GM23338 (cell line): ENCODE results near the gene NR1H3. TPM values are rescaled to one million over a fixed set of nuclear protein-coding genes. Genes with fewer than 3 reads are reported as not detected.

ENCODE experiments used
- ATAC-seq: fragments of 200-7000 bp; cut with Tn5 transposase; 3 replicates; pipeline ENCODE4 v1.9.1; 2020
- DNase-seq: peaks from one replicate; pipeline ENCODE4 v3.0.0-alpha.2; 2015; ENCODE audit warnings: low spot score
- H2AFZ ChIP-seq: fragments of 200-600 bp; sonication (generic); 2 replicates; pipeline ENCODE4 v1.8.0; 2016; ENCODE audit warnings: antibody characterized with exemption, mild to moderate bottlenecking, moderate library complexity
- H3F3A ChIP-seq: fragments of 200-600 bp; sonication (generic); replicated peaks from 2 replicates; pipeline ENCODE4 v1.8.0; 2017; ENCODE audit warnings: antibody characterized with exemption, mixed run types, low read depth
- H3K27ac ChIP-seq: fragments of 200-600 bp; sonication (generic); 2 replicates; pipeline ENCODE4 v1.6.1; 2016; ENCODE audit warnings: low read depth
- H3K27me3 ChIP-seq: fragments of 200-600 bp; sonication (generic); 2 replicates; pipeline ENCODE4 v1.8.0; 2016; ENCODE audit warnings: mild to moderate bottlenecking, mixed run types, moderate library complexity; ENCODE audit not compliant: insufficient read depth
- H3K36me3 ChIP-seq: fragments of 200-600 bp; sonication (generic); 2 replicates; pipeline ENCODE4 v1.8.0; 2016; ENCODE audit warnings: mild to moderate bottlenecking; ENCODE audit not compliant: insufficient read depth
- H3K4me1 ChIP-seq: fragments of 200-600 bp; sonication (generic); 2 replicates; pipeline ENCODE4 v1.8.0; 2016; ENCODE audit warnings: mild to moderate bottlenecking, moderate library complexity; ENCODE audit not compliant: insufficient read depth
- H3K4me2 ChIP-seq: fragments of 200-600 bp; sonication (generic); 2 replicates; pipeline ENCODE4 v1.7.1; 2017; ENCODE audit warnings: mixed run types
- H3K4me3 ChIP-seq: fragments of 200-600 bp; sonication (generic); 2 replicates; pipeline ENCODE4 v1.6.1; 2016; ENCODE audit warnings: mixed run types
- H3K79me2 ChIP-seq: fragments of 200-600 bp; sonication (generic); replicated peaks from 2 replicates; pipeline ENCODE4 v1.8.0; 2017; ENCODE audit warnings: mild to moderate bottlenecking; ENCODE audit not compliant: insufficient read depth
- H3K9me2 ChIP-seq: fragments of 200-600 bp; sonication (generic); 2 replicates; pipeline ENCODE4 v1.8.0; 2017; ENCODE audit not compliant: insufficient read depth
- H4K20me1 ChIP-seq: fragments of 200-600 bp; sonication (generic); replicated peaks from 2 replicates; pipeline ENCODE4 v1.8.0; 2017; ENCODE audit warnings: mild to moderate bottlenecking; ENCODE audit not compliant: insufficient read depth
- H3K27ac Mint-ChIP-seq: 2 replicates; pipeline ENCODE4 v1.8.0; 2020; ENCODE audit warnings: inconsistent platforms, mild to moderate bottlenecking, moderate library complexity, mixed read lengths
- H3K27me3 Mint-ChIP-seq: 3 replicates; pipeline ENCODE4 v1.8.0; 2022; ENCODE audit warnings: low read depth, mild to moderate bottlenecking, moderate library complexity, mixed read lengths, inconsistent platforms; ENCODE audit not compliant: insufficient read depth, poor library complexity
- H3K36me3 Mint-ChIP-seq: 3 replicates; pipeline ENCODE4 v1.8.0; 2021; ENCODE audit warnings: low read depth, mild to moderate bottlenecking, inconsistent platforms, moderate library complexity, mixed read lengths
- H3K4me1 Mint-ChIP-seq: 3 replicates; pipeline ENCODE4 v1.8.0; 2020; ENCODE audit warnings: mild to moderate bottlenecking, inconsistent platforms, mixed read lengths
- H3K4me3 Mint-ChIP-seq: 3 replicates; pipeline ENCODE4 v1.8.0; 2021; ENCODE audit warnings: moderate library complexity, mild to moderate bottlenecking, inconsistent platforms, mixed read lengths
- H3K9me3 Mint-ChIP-seq: 3 replicates; pipeline ENCODE4 v1.8.0; 2020; ENCODE audit warnings: moderate library complexity, mild to moderate bottlenecking, inconsistent platforms, mixed read lengths
- CREB1 ChIP-seq: fragments of 250-450 bp; sonication (Bioruptor Pico); IDR thresholded peaks from 2 replicates; pipeline ENCODE4 v1.5.0; 2020; ENCODE audit warnings: low read depth, mild to moderate bottlenecking, moderate library complexity
- NANOG ChIP-seq: IDR thresholded peaks from 2 replicates; pipeline ENCODE4 v1.6.1; 2016; ENCODE audit warnings: antibody characterized with exemption, borderline replicate concordance
- POLR2AphosphoS5 ChIP-seq: IDR thresholded peaks from 2 replicates; pipeline ENCODE4 v1.6.1; 2016; ENCODE audit warnings: antibody characterized with exemption, low read depth
- ZNF331 ChIP-seq: fragments of 250-450 bp; sonication (Bioruptor Pico); IDR thresholded peaks from 2 replicates; pipeline ENCODE4 v1.5.0; 2020; ENCODE audit warnings: low read depth, mild to moderate bottlenecking, moderate library complexity
- polyA plus RNA-seq: library from polyadenylated mRNA; unstranded; fragments of >200 nt; fragmentation: Nextera tagmentation; extraction: Ambion mirVana; gene quantifications from 2 replicates; pipeline ENCODE4 v1.2.1, GENCODE V29; 2016
- total RNA-seq: library from RNA; depleted of rRNA; stranded (reverse); fragments of >200 nt; shearing (Covaris generic); gene quantifications from 2 replicates; pipeline ENCODE4 v1.2.3, GENCODE V29; 2014
- TF ChIP-seq, protein P1 (sequence below): IDR thresholded peaks from one replicate; pipeline ENCODE4 v1.6.1; 2018; ENCODE audit warnings: antibody characterized with exemption; ENCODE audit not compliant: unreplicated experiment
- TF ChIP-seq, protein P2 (sequence below): IDR thresholded peaks from 2 replicates; pipeline ENCODE4 v1.6.1; 2016; ENCODE audit warnings: antibody characterized with exemption
- TF ChIP-seq, protein P3 (sequence below): fragments of 250-450 bp; sonication (Bioruptor Pico); IDR thresholded peaks from 2 replicates; pipeline ENCODE4 v1.5.0; 2020; ENCODE audit warnings: mild to moderate bottlenecking, moderate library complexity
- TF ChIP-seq, protein P4 (sequence below), 2 experiments: fragments of 200-600 bp in 1 of 2; sonication (generic) in 1 of 2; conservative IDR thresholded peaks; 2 replicates each; pipeline versions ENCODE4 v1.5.1 to v1.6.1; 2016 to 2017; ENCODE audit warnings: antibody characterized with exemption in 2 of 2, low read depth in 2 of 2, mild to moderate bottlenecking in 2 of 2, moderate library complexity in 1 of 2

NR1H3 gene
- total and polyA plus RNA-seq, 2 experiments from 2014 or later = 16.5 to 23.7 TPM

- Histone ChIP-seq H4K20me1 (no peaks in the 10 kb centered on the region), H3K79me2 (peaks cover 18% of the 10 kb centered on the region), H3K4me3 (no peak overlapping the region), H3K36me3 (no peaks in the 10 kb centered on the region), H3K4me2 (no peak overlapping the region), H3F3A (no peaks in the 10 kb centered on the region), H3K4me1 (peaks cover 10% of the 10 kb centered on the region), H3K9me2 (no peaks in the 10 kb centered on the region), H3K27ac (no peak overlapping the region), H3K27me3 (no peaks in the 10 kb centered on the region), H2AFZ (no peak overlapping the region)
- H3K36me3 Mint-ChIP-seq = peaks cover 49% of the 10 kb centered on the region
- H3K27ac Mint-ChIP-seq = no peak overlapping the region
- no peak for ATAC-seq
- no peaks in the 10 kb centered on the region for H3K9me3 Mint-ChIP-seq
- TF ChIP-seq, protein P1, sequence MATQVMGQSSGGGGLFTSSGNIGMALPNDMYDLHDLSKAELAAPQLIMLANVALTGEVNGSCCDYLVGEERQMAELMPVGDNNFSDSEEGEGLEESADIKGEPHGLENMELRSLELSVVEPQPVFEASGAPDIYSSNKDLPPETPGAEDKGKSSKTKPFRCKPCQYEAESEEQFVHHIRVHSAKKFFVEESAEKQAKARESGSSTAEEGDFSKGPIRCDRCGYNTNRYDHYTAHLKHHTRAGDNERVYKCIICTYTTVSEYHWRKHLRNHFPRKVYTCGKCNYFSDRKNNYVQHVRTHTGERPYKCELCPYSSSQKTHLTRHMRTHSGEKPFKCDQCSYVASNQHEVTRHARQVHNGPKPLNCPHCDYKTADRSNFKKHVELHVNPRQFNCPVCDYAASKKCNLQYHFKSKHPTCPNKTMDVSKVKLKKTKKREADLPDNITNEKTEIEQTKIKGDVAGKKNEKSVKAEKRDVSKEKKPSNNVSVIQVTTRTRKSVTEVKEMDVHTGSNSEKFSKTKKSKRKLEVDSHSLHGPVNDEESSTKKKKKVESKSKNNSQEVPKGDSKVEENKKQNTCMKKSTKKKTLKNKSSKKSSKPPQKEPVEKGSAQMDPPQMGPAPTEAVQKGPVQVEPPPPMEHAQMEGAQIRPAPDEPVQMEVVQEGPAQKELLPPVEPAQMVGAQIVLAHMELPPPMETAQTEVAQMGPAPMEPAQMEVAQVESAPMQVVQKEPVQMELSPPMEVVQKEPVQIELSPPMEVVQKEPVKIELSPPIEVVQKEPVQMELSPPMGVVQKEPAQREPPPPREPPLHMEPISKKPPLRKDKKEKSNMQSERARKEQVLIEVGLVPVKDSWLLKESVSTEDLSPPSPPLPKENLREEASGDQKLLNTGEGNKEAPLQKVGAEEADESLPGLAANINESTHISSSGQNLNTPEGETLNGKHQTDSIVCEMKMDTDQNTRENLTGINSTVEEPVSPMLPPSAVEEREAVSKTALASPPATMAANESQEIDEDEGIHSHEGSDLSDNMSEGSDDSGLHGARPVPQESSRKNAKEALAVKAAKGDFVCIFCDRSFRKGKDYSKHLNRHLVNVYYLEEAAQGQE = no peak
- TF ChIP-seq NANOG (no peak), POLR2AphosphoS5 (no peak)
- H3K4me3 Mint-ChIP-seq = no peak overlapping the region
- H3K4me1 Mint-ChIP-seq = peaks cover 10% of the 10 kb centered on the region
- H3K27me3 Mint-ChIP-seq = peaks cover 22% of the 10 kb centered on the region
- no peak for DNase-seq
Observed at GRCh38 chr11:47245611-47246357, 12.0 kb upstream of the NR1H3 start.

- Mint-ChIP-seq H3K4me1 (peaks cover 10% of the 10 kb centered on the region), H3K4me3 (peak overlapping the region; percentile 99), H3K27me3 (peaks cover 16% of the 10 kb centered on the region), H3K27ac (no peak overlapping the region), H3K9me3 (no peaks in the 10 kb centered on the region), H3K36me3 (peaks cover 35% of the 10 kb centered on the region)
- Histone ChIP-seq H3K4me1 (peaks cover 10% of the 10 kb centered on the region), H3F3A (no peaks in the 10 kb centered on the region), H3K4me2 (peak overlapping the region; percentile 99; the same call in 1 of the 2 replicates), H4K20me1 (no peaks in the 10 kb centered on the region), H2AFZ (no peak overlapping the region), H3K36me3 (no peaks in the 10 kb centered on the region), H3K9me2 (no peaks in the 10 kb centered on the region), H3K79me2 (peaks cover 19% of the 10 kb centered on the region), H3K4me3 (peak overlapping the region; percentile 99), H3K27ac (no peak overlapping the region), H3K27me3 (no peaks in the 10 kb centered on the region)
- DNase-seq (no peak), ATAC-seq (no peak)
- TF ChIP-seq, protein P2, sequence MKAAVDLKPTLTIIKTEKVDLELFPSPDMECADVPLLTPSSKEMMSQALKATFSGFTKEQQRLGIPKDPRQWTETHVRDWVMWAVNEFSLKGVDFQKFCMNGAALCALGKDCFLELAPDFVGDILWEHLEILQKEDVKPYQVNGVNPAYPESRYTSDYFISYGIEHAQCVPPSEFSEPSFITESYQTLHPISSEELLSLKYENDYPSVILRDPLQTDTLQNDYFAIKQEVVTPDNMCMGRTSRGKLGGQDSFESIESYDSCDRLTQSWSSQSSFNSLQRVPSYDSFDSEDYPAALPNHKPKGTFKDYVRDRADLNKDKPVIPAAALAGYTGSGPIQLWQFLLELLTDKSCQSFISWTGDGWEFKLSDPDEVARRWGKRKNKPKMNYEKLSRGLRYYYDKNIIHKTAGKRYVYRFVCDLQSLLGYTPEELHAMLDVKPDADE = no peak
- TF ChIP-seq, protein P3, sequence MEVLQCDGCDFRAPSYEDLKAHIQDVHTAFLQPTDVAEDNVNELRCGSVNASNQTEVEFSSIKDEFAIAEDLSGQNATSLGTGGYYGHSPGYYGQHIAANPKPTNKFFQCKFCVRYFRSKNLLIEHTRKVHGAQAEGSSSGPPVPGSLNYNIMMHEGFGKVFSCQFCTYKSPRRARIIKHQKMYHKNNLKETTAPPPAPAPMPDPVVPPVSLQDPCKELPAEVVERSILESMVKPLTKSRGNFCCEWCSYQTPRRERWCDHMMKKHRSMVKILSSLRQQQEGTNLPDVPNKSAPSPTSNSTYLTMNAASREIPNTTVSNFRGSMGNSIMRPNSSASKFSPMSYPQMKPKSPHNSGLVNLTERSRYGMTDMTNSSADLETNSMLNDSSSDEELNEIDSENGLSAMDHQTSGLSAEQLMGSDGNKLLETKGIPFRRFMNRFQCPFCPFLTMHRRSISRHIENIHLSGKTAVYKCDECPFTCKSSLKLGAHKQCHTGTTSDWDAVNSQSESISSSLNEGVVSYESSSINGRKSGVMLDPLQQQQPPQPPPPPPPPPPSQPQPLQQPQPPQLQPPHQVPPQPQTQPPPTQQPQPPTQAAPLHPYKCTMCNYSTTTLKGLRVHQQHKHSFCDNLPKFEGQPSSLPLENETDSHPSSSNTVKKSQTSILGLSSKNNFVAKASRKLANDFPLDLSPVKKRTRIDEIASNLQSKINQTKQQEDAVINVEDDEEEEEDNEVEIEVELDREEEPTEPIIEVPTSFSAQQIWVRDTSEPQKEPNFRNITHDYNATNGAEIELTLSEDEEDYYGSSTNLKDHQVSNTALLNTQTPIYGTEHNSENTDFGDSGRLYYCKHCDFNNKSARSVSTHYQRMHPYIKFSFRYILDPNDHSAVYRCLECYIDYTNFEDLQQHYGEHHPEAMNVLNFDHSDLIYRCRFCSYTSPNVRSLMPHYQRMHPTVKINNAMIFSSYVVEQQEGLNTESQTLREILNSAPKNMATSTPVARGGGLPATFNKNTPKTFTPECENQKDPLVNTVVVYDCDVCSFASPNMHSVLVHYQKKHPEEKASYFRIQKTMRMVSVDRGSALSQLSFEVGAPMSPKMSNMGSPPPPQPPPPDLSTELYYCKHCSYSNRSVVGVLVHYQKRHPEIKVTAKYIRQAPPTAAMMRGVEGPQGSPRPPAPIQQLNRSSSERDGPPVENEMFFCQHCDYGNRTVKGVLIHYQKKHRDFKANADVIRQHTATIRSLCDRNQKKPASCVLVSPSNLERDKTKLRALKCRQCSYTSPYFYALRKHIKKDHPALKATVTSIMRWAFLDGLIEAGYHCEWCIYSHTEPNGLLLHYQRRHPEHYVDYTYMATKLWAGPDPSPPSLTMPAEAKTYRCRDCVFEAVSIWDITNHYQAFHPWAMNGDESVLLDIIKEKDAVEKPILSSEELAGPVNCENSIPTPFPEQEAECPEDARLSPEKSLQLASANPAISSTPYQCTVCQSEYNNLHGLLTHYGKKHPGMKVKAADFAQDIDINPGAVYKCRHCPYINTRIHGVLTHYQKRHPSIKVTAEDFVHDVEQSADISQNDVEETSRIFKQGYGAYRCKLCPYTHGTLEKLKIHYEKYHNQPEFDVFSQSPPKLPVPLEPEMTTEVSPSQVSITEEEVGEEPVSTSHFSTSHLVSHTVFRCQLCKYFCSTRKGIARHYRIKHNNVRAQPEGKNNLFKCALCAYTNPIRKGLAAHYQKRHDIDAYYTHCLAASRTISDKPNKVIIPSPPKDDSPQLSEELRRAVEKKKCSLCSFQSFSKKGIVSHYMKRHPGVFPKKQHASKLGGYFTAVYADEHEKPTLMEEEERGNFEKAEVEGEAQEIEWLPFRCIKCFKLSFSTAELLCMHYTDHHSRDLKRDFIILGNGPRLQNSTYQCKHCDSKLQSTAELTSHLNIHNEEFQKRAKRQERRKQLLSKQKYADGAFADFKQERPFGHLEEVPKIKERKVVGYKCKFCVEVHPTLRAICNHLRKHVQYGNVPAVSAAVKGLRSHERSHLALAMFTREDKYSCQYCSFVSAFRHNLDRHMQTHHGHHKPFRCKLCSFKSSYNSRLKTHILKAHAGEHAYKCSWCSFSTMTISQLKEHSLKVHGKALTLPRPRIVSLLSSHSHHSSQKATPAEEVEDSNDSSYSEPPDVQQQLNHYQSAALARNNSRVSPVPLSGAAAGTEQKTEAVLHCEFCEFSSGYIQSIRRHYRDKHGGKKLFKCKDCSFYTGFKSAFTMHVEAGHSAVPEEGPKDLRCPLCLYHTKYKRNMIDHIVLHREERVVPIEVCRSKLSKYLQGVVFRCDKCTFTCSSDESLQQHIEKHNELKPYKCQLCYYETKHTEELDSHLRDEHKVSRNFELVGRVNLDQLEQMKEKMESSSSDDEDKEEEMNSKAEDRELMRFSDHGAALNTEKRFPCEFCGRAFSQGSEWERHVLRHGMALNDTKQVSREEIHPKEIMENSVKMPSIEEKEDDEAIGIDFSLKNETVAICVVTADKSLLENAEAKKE = no peak
- TF ChIP-seq ZNF331 (CRISPR knock-in tag) = no peak
- TF ChIP-seq, protein P4, sequence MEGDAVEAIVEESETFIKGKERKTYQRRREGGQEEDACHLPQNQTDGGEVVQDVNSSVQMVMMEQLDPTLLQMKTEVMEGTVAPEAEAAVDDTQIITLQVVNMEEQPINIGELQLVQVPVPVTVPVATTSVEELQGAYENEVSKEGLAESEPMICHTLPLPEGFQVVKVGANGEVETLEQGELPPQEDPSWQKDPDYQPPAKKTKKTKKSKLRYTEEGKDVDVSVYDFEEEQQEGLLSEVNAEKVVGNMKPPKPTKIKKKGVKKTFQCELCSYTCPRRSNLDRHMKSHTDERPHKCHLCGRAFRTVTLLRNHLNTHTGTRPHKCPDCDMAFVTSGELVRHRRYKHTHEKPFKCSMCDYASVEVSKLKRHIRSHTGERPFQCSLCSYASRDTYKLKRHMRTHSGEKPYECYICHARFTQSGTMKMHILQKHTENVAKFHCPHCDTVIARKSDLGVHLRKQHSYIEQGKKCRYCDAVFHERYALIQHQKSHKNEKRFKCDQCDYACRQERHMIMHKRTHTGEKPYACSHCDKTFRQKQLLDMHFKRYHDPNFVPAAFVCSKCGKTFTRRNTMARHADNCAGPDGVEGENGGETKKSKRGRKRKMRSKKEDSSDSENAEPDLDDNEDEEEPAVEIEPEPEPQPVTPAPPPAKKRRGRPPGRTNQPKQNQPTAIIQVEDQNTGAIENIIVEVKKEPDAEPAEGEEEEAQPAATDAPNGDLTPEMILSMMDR (conservative IDR thresholded peaks at IDR 0.05; ENCODE audit: low read depth in 2 of 2) = no peak
- no peak for TF ChIP-seq CREB1 (CRISPR knock-in tag)
Observed at GRCh38 chr11:47247502-47247901, 10.3 kb upstream of the NR1H3 start.
